HG03460 (cell line): ENCODE measurements around the gene GCA.
A peak's percentile ranks its signal among the peaks of the same experiment; 100 is the strongest.

Experiments
- ATAC-seq: cut with Tn5 transposase; IDR thresholded peaks from one replicate; pipeline ENCODE4 v1.9.1; 2021; ENCODE audit not compliant: unreplicated experiment

Gene GCA

DNA sequence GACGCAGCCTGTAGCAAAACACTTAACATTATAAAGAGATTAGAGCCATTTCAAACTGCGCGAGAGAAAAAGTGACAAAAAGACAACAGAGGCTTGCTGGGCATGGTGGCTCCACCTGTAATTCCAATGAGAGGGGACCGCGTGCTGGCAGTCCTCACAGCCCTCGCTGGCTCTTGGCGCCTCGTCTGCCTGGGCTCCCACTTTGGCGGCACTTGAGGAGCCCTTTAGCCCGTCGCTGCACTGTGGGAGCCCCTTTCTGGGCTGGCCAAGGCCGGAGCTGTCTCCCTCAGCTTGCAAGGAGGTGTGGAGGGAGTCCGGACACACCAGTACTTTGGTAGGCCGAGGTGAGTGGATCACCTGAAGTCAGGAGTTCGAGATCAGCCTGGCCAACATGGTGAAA lies 16.1 kb upstream of the GCA start:
- ATAC-seq: no peak

GRCh38 chr2:162328424-162329157 lies 15.3 kb upstream of the GCA start:
- peak; percentile 72 for ATAC-seq

DNA sequence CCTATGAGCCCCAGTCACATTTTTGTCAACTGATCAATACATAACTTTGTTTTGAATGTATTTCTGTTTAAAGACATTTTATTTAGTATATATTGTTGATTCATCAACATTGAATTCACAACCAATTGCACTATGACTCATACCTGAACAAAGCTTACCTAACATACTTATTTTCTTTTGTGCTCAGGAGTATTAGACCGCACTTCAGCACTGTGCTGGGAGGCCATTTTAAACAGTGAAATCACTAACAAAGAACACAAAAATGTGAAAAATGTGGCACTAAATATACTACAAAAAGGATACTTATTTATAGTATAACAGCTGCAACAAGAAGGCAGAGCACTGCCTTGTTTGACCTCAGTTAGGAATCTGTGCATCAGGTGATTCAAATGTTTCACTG lies 13.1 kb upstream of the GCA start:
- no peak for ATAC-seq

DNA sequence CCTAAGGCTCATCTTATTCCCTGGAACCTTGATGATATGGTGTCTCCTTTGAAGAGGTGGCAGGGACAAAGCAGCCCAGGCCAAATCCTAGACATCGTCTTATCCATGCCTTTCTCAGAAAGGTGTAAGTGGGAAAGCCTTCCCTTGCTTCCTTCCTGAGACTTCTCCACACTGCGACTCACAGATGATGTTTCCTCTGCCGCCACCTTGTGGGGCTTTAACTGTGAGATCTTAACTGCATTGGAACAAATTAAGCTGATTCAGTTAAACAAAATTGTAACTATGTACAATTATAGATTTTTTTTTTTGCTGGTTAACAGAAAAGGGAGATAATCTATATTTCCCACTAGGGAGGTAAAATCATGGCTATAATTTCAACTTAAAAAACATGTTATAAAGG lies 10.0 kb upstream of the GCA start:
- no peak for ATAC-seq

GRCh38 chr2:162337868-162338267 lies 6.1 kb upstream of the GCA start:
- no peak for ATAC-seq

- no peak for ATAC-seq
These were observed 3.1 kb upstream of the GCA start for GRCh38 chr2:162340822-162341221.

DNA sequence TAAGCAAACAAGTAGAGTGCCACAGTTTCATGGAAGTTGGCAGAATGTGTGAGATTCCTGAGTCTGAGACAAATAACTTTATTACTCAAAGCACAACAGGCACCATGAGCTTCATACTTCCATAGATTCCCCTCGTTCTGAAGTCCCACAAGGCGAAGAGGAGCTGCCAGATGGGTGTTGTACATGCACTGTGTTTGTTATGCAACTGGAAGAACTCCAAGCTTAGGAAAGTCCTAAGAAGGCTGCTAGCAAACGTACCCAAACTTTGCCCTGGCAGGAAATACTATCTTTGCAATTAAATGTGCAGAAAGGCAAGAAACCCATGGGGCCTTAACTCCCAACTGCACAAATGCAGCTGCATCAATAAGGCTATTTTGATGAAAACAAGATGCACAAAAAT lies 1.6 kb upstream of the GCA start:
- ATAC-seq: no peak

- no peak for ATAC-seq
These were observed 1.1 kb upstream of the GCA start for GRCh38 chr2:162342841-162343240.

DNA sequence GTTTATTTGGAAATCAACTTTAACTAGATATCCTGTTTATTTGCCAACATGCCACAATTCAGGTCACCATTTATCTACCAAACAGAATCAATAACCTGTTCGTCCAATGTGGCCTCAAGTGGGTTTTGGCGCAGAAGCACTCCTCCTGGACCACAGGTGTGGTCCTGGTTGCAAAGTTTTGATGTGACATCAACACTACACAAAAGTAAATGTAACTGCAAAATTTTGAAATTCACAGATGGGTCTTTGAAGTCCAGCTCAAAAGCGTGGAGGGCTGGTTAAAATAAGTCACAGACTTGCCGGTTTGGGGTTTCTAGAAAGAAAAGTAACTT lies 474 bp upstream of the GCA start:
- ATAC-seq: no peak

DNA sequence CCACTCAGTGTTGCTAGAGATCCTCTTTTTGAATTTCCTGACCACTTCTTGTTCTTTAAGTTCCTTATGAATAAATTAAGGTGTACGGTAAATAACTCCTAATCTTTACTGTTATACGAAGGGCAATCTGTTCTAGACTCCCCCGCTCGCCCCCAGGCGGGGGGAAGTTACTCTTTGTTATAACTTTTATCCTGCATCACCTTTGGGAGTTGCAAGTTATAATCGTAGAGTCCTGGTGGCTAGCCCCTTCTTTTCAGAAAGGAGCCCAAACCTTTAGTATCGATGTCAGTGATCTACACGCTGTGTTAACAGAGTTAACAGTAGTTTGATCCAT lies 652 bp downstream of the GCA start:
- ATAC-seq: peak; percentile 0

DNA sequence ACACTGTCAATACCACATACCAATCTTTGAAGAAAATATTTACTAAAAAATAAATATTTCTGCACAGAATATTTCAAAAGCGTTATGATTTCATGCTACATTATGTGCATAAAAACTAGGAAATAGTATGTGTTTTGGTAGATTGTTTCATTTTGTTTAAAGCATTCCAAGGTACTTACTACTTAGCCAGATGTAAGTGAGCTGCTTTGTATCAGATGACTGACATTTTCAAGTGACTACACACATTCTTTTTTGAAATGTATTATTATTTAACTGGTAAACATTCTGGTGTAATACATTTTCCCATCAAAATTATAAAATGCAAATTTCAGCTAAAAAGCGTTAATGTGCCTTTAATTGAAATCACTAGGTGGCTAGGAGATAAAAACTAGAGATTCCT lies 21.5 kb downstream of the GCA start:
- no peak for ATAC-seq

GRCh38 chr2:162368494-162368893 lies 24.6 kb downstream of the GCA start:
- no peak for ATAC-seq

DNA sequence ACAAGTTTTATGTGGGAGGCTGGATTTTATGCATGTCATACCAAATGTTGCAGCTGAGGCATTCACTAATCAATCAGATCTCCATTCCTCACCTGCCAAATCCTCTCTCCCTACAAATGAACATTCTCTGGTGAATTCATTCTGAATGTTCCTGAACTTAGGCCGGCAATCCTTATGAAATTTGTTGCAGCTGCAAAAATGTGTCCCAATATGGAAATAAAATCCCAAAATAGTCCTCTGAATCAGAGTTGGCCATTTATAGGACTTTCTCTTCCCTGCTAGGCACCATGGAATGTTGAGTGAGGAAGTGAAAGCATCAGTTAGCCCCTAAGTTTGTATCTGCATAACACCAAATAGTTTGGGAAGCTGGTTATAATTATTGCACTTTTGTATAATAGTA lies 25.6 kb downstream of the GCA start:
- no peak for ATAC-seq

DNA sequence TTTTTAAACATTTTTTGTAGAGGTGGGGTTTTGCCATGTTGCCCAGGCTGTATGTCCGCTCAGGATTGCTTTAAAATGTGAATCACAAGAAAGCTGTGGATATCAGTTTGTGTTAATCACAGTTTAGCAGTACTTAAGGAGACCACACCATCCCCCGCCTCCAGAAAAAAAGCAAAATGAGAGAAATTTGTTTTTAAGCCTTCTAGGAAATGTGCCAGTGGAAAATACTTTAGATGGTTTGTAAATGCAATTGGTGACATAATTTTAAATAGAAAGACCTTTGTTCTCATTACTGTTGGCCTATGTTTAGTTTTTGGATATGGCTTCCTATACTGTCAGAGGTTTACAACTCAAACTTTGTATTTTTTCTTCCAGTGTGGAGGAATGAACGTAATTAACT lies 27.0 kb downstream of the GCA start:
- no peak for ATAC-seq

DNA sequence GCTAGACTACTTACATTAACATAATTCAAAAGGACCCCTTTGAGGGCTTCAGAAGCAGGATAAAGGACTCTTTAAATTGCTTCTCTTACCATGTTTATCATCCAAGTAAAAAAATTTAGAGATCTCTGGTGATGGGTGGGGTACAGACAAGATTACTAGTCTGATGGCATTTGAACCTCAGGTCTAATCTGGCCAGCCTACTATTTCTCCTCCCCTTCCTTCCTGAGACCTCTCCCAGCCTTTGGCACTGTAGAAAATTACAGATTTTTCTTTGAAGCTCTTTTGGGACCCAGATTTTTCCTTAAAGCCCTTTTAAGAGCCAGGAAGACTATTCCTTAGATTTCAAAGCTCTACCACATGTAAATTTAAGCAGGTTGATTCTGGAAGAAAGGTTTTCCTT lies 28.9 kb downstream of the GCA start:
- no peak for ATAC-seq

DNA sequence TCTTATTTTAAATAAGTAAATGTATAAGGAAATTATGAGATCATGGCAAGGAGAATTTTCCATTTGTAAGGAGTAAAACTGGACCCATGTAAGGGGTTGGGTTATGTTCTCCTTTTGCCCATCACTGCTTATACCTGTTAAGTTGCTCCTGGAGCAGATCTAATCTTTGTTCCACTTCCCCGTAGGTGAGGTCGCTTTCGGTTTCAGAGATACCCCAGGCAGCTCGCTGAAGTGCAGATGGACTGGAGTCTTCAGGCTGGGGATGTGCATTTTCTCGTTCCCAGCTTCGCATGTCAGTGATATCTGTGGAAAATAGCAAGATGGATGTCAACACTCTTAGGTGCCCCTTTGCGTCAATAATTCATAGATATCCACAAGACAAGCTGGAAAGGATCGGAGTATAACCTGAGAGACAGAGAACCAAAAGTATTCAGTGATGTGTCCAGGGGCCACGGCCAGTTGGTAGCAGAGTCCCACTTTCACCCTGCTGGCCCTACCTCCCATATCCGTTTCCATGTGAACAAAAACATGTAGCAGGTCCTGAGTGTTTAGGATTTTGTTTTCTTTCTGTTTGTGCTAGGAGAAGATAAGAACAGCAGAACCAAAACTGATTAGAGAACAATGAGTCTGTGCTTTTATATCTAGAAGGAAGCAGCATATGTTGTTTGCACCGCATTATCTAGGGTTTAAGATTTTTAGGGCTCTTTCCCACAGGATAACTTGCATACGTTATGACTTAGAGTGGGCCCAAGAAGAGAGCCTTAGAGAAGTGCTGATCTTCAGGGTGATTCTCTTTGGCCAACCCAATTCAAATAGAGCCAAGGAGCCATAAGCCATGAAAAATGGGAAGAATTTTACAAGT lies 36.0 kb downstream of the GCA start:
- no peak for ATAC-seq

GRCh38 chr2:162381851-162382250 lies 37.9 kb downstream of the GCA start:
- no peak for ATAC-seq

GRCh38 chr2:162382278-162382677 lies 38.3 kb downstream of the GCA start:
- ATAC-seq: no peak

DNA sequence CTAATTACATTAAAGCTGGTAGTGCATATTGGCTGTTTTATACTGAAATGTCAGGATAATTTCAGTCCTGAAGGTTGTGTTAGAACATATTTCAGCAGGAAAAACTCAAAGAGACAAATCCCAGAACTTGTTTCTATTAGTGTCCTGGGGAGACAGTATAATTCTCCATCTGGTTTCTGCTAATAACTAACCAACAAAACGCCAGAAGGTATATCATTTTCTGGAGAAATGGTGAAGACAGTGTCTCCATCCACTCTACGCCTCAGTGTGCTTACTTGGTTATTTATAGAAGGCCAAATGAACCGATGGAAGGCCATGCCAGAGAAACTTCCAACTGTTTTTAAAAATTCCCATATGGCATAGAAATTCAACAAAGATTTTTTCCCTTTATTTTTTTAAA lies 41.6 kb downstream of the GCA start:
- no peak for ATAC-seq

DNA sequence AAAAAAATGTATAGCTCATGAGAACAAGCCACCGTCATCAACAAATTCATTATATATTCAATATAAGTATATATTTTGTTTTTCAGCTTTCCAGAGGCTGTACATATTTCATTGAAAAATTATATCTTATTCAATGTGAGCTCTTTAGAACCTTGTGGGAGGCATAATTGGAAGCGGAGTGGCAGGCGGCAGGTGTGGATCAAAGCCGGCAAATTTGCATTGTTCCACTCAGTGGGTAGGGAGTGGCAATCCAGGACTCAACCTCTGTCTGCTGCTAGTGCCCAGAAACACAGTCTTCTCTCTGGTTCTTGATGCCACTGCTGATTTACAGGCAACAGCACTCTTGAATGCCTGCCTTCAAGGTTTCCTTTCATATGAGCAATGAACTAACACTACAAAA lies 46.9 kb downstream of the GCA start:
- no peak for ATAC-seq

DNA sequence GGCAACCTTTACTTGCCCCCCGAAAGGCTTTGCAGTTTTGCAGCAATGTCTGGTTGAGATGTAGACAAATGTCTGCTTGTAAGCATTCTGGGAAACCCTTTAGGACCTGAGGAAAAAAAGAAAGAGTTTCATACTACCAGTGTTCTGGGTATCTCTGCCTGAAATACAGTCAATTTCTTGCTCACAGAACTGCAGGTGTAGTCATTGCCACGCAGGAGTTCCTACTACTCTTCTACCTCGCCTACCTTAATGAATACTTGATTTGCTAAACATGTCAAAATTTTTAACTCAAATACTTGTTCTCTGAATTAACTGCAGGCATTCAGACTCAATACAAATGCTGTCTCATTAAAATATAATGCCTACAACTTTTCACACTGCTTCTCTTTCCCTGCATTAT lies 56.4 kb downstream of the GCA start:
- no peak for ATAC-seq

- ATAC-seq: no peak
These were observed 57.9 kb downstream of the GCA start for GRCh38 chr2:162401871-162402270.

DNA sequence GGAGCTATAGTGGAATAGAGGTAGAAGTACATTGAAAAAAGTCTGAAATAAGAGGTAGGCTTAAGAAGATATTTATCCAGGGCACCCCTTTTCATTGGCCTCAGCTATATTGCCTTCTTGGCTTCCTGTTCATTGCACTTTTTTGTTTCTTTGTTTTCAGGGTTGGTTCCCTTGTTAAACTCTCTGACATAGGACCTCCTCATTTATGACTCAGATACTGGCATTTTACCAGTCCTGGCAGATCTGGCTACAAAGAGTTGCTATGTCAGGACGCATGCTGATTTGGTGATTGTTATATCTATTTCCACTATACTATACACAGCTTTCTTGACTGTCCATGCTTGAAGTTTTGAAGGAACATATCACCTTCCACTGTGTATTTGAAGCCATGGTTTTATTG lies 60.0 kb downstream of the GCA start:
- ATAC-seq: no peak
